Pancreas (tissue), 10 donors: ENCODE measurements around the gene KLHL25. TPM values are rescaled to one million over a fixed set of nuclear protein-coding genes. Genes with fewer than 3 reads are reported as not detected.

Source experiments
- ATAC-seq, 4 donors: fragments of 200-7000 bp; cut with Tn5 transposase; one replicate each; pipeline versions ENCODE4 v1.8.0 to v1.9.1; 2020; ENCODE audit warnings: mild to moderate bottlenecking in 4 of 4, moderate library complexity in 4 of 4
- DNase-seq, 6 donors: peaks; one replicate each; pipeline ENCODE4 v3.0.0-alpha.2; 2020
- FAIRE-seq: peaks from 2 replicates; lab custom pipeline; 2012; peaks lifted over from hg19 to GRCh38; lab: Jason Lieb, UNC
- H3K27ac ChIP-seq, 4 donors: fragments of 200-600 bp; sonication (generic); 1 replicate in 3 of 4; 2 replicates in 1 of 4; pipeline versions ENCODE4 v1.5.0 to v1.8.0; 2020
- H3K27me3 ChIP-seq, 4 donors: fragments of 200-600 bp; one replicate each; pipeline ENCODE4 v1.8.0; 2021
- H3K36me3 ChIP-seq, 3 donors: fragments of 200-600 bp; sonication (generic) in 1 of 3; one replicate each; pipeline versions ENCODE4 v1.5.0 to v1.8.0; 2020 to 2021
- H3K4me1 ChIP-seq, 3 donors: fragments of 200-600 bp; one replicate each; pipeline ENCODE4 v1.8.0; 2021
- H3K4me3 ChIP-seq, 4 donors: fragments of 200-600 bp; sonication (generic) in 2 of 4; one replicate each; pipeline versions ENCODE4 v1.5.0 to v1.8.0; 2020 to 2021
- H3K9me3 ChIP-seq, 4 donors: fragments of 200-600 bp; one replicate each; pipeline ENCODE4 v1.8.0; 2021
- CTCF ChIP-seq, 4 donors: fragments of 200-600 bp; sonication (generic) in 3 of 4; IDR thresholded peaks; one replicate each; pipeline versions ENCODE4 v1.5.0 to v1.8.0; 2021; ENCODE audit warnings: antibody characterized with exemption in 4 of 4
- WGBS, 2 donors: extraction: QIAGEN DNeasy Blood & Tissue Kit; methylation state at CpG; one replicate each; pipeline ENCODE4 v1.1.7; 2013; 5-methylcytosine and 5-hydroxymethylcytosine counted together
- intact Hi-C, 3 donors: fragments of 100-400 bp; cut with DNase I; formaldehyde crosslinking; loops; one replicate each; pipeline versions ENCODE4 v1.11.1 to v1.14.2; 2022
- polyA plus RNA-seq, 2 donors: library from polyadenylated mRNA; stranded (reverse); fragments of 200-250 nt; gene quantifications; one replicate each; pipeline ENCODE4 v1.2.3, GENCODE V29; 2013
- total RNA-seq, 6 donors: library from RNA; stranded (reverse); fragmentation: NEBNext Ultra II Directional in 4 of 6; extraction: Animal tissue kit (Norgen Biotek cat#: 25700) in 4 of 6; gene quantifications; one replicate each; pipeline versions ENCODE4 v1.2.1 to v1.2.4, GENCODE V29; 2021 to 2023
- donor health status: healthy with polysubstance abuse.
- donor health status: DM: no; HTN: no; CAD: no; lungs with moderate emphysema.
- donor health status: DM: no; HTN: no; CAD: no.
- donor health status: control.
- donor health status: control.
- donor health status: Bipolar disorder and iron deficiency.
- donor health status: DM: yes; HTN: yes; CAD: no.
- donor health status: DM: no; HTN: no; CAD: no.
- donor health status: DM: no; HTN: no; CAD: no.
- donor health status: DM: yes; HTN: yes; CAD: no.

Gene KLHL25
- total RNA-seq (1 to 10 TPM in 5 of 6 donors, under 1 TPM in 1; 0.93 to 2.6 (median 1.3) TPM), polyA plus RNA-seq (1 to 10 TPM; 2.6 to 3.3 TPM)

- H3K27ac ChIP-seq, result peak within 1 kb of the TSS; percentile 71 to 84 (median 80)
- H3K4me3 ChIP-seq, result peak within 1 kb of the TSS; percentile 62 to 91 (median 72)
- peaks cover 5 to 9% (median 6%) of the 10 kb centered on the region in 3 donors for H3K4me1 ChIP-seq
- peak; percentile 95 to 98 (median 96) for ATAC-seq
- no peak for FAIRE-seq
- H3K9me3 ChIP-seq, result no peaks in the 10 kb centered on the region
- H3K27me3 ChIP-seq, result no peaks in the 10 kb centered on the region
- DNase-seq, result peak; percentile 93 to 97 (median 95)
- WGBS, 2 donors, result 0 to 1% methylated on average over 41 to 69 of the region's 71 CpGs
- no peak for TF ChIP-seq CTCF (IDR thresholded peaks at IDR 0.05)
- intact Hi-C loops, result loop anchor here in 1 of 3 donors (5.0 kb wide), 1 partner anchor 38 kb away; no protein-coding TSS in a partner anchor
- H3K36me3 ChIP-seq, result no peaks in the 10 kb centered on the region
Measured at GRCh38 chr15:85794598-85795336, at the start of gene KLHL25. KLHL25 (minus strand) TSS chr15:85794925; CDS start chr15:85769810, 25,115 bp downstream.

GRCh38 chr15:85840802-85841152 is 46.1 kb upstream of the KLHL25 start:
- Histone ChIP-seq H3K9me3 (no peaks in the 10 kb centered on the region), H3K27me3 (no peaks in the 10 kb centered on the region), H3K4me3 (peak overlapping the region in 1 of 4 donors; percentile 26), H3K4me1 (peaks cover 0 to 14% (median 12%) of the 10 kb centered on the region in 3 donors), H3K27ac (no peak overlapping the region), H3K36me3 (no peaks in the 10 kb centered on the region)
- 0 to 1% methylated on average over 8 of the region's 8 CpGs for WGBS, 2 donors
- intact Hi-C loops, result no loop called here
- ATAC-seq (no peak), FAIRE-seq (no peak), DNase-seq (no peak)
- TF ChIP-seq CTCF (IDR thresholded peaks at IDR 0.05), result no peak

- Histone ChIP-seq H3K4me1 (peaks cover 0 to 14% (median 12%) of the 10 kb centered on the region in 3 donors), H3K4me3 (peak overlapping the region in 2 of 4 donors; percentile 8 to 26), H3K9me3 (no peaks in the 10 kb centered on the region), H3K27ac (peak overlapping the region in 3 of 4 donors; percentile 32 to 66 (median 34)), H3K27me3 (no peaks in the 10 kb centered on the region), H3K36me3 (no peaks in the 10 kb centered on the region)
- 3 to 4% methylated on average over 32 of the region's 32 CpGs for WGBS, 2 donors
- intact Hi-C loops, result no loop called here
- DNase-seq (peak; percentile 92 to 99 (median 94)), FAIRE-seq (no peak), ATAC-seq (peak; percentile 84 to 94 (median 94))
- peak; percentile 77 to 96 (median 86) for TF ChIP-seq CTCF (IDR thresholded peaks at IDR 0.05)
Measured at GRCh38 chr15:85840079-85840801, 45.5 kb upstream of the KLHL25 start.

GRCh38 chr15:85839643-85840042 is 44.9 kb upstream of the KLHL25 start:
- DNase-seq (no peak), ATAC-seq (no peak), FAIRE-seq (no peak)
- H3K27ac ChIP-seq, result no peak overlapping the region
- H3K9me3 ChIP-seq, result no peaks in the 10 kb centered on the region
- peaks cover 0 to 14% (median 12%) of the 10 kb centered on the region in 3 donors for H3K4me1 ChIP-seq
- H3K27me3 ChIP-seq, result no peaks in the 10 kb centered on the region
- intact Hi-C loops, result no loop called here
- no peaks in the 10 kb centered on the region for H3K36me3 ChIP-seq
- TF ChIP-seq CTCF (IDR thresholded peaks at IDR 0.05), result no peak
- H3K4me3 ChIP-seq, result no peak overlapping the region
- WGBS, 2 donors, result 82 to 87% methylated on average over 2 of the region's 2 CpGs
